H1 (cell line): ENCODE measurements around the gene SYT14. TPM values are rescaled to one million over a fixed set of nuclear protein-coding genes. Genes with fewer than 3 reads are reported as not detected.

ENCODE experiments used
- ASH2L ChIP-seq: fragments of 200-600, 300-600 bp; sonication (generic); IDR thresholded peaks from one replicate; pipeline ENCODE4 v1.7.1; 2017; ENCODE audit warnings: low read length
- ATF2 ChIP-seq: IDR thresholded peaks from 2 replicates; pipeline ENCODE4 v1.6.1; 2012; ENCODE audit warnings: low read length, inconsistent platforms
- CBX8 ChIP-seq: fragments of 300-800, 300-1000 bp; sonication (generic); IDR thresholded peaks from 2 replicates; pipeline ENCODE4 v1.7.1; 2016; ENCODE audit warnings: low read depth, low read length, borderline replicate concordance
- EZH2 ChIP-seq: fragments of 200-600 bp; sonication (generic); IDR thresholded peaks from 2 replicates; pipeline ENCODE4 v1.7.1; 2012; ENCODE audit warnings: low read depth, mild to moderate bottlenecking, moderate library complexity, low read length, inconsistent platforms; ENCODE audit not compliant: severe bottlenecking
- RXRA ChIP-seq: IDR thresholded peaks from 2 replicates; pipeline ENCODE4 v1.6.1; 2011; ENCODE audit warnings: low read depth, mild to moderate bottlenecking, low read length, moderate library complexity; ENCODE audit not compliant: insufficient read depth
- SIRT6 ChIP-seq: IDR thresholded peaks from one replicate; pipeline ENCODE4 v1.7.1; 2012; ENCODE audit warnings: low read length, inconsistent platforms
- SP1 ChIP-seq: IDR thresholded peaks from 2 replicates; pipeline ENCODE4 v1.6.1; 2011; ENCODE audit warnings: low read depth, low read length
- SP4 ChIP-seq: IDR thresholded peaks from 2 replicates; pipeline ENCODE4 v1.6.1; 2012; ENCODE audit warnings: low read length, inconsistent platforms
- polyA plus RNA-seq, 7 experiments: library from polyadenylated mRNA; depleted of rRNA in 3 of 7; stranded (reverse) in 5 of 7; unstranded in 2 of 7; fragments of >200 nt in 5 of 7; fragments of 200-250 nt in 2 of 7; gene quantifications; 1 replicate in 5 of 7; 2 replicates in 1 of 7; 4 replicates in 1 of 7; pipeline versions ENCODE4 v1.2.1 to v1.2.3, GENCODE V29; 2011 to 2013; ENCODE audit warnings: missing spikeins in 2 of 7, mixed read lengths in 2 of 7
- total RNA-seq: library from RNA; stranded (reverse); fragmentation: NEBNext Ultra II Directional; extraction: Animal tissue kit (Norgen Biotek cat#: 25700); gene quantifications from 2 replicates; pipeline ENCODE4 v1.2.1, GENCODE V29; 2021

SYT14 gene
- total and polyA plus RNA-seq, 2 of the 8 experiments (the other 6 are each of a cell fraction or from before 2014, with no cell fraction given) = 2.3 to 18.4 TPM

- TF ChIP-seq ATF2 (no peak), SIRT6 (no peak), SP1 (no peak), SP4 (no peak), CBX8 (no peak), ASH2L (no peak), RXRA (no peak), EZH2 (no peak)
These were observed 12.0 kb upstream of the SYT14 start (continued) for GRCh38 chr1:209926045-209926444.
